ENCODE data around the gene LARP1B. TPM values are rescaled to one million over a fixed set of nuclear protein-coding genes. Genes with fewer than 3 reads are reported as not detected.

LARP1B gene
- total and polyA plus RNA-seq, 2 of the 8 experiments (the other 6 are each of a cell fraction or from before 2014, with no cell fraction given) = 10.6 to 47.0 TPM

- TF ChIP-seq RXRA (IDR thresholded peaks at IDR 0.05; ENCODE audit: insufficient read depth, low read depth, low read length) (no peak), TEAD4 (IDR thresholded peaks at IDR 0.05; ENCODE audit: low read depth, low read length) (no peak), BACH1 (IDR thresholded peaks at IDR 0.05; ENCODE audit: low read length) (no peak), YY1 (IDR thresholded peaks at IDR 0.05; ENCODE audit: low read depth, low read length) (no peak), NRF1 (IDR thresholded peaks at IDR 0.05; ENCODE audit: low read depth, low read length) (no peak), SIRT6 (IDR thresholded peaks at IDR 0.05; ENCODE audit: low read length) (no peak)
- no peak overlapping the region for H3K4me2 ChIP-seq (ENCODE audit: insufficient read depth in 1 of 2, low read depth in 2 of 2, low read length in 2 of 2)
- H3K9ac ChIP-seq (replicated peaks in 1 of 4; ENCODE audit: extremely low read depth in 1 of 4, low read depth in 3 of 4, low read length in 3 of 4) = no peak overlapping the region
- H3K23me2 ChIP-seq (ENCODE audit: low read depth, low read length) = no peaks in the 10 kb centered on the region
- no peak overlapping the region for H2BK5ac ChIP-seq (ENCODE audit: low read depth, low read length)
- H3K9me3 ChIP-seq (ENCODE audit: insufficient read depth in 2 of 2, low read depth in 1 of 2, low read length in 1 of 2) = no peaks in the 10 kb centered on the region
- no peak overlapping the region for H2BK15ac ChIP-seq (ENCODE audit: low read length)
- POLR2A ChIA-PET (ENCODE audit: partially characterized antibody) = no interaction called here
- no peak overlapping the region for H3K56ac ChIP-seq (replicated peaks; ENCODE audit: insufficient read length, low read depth, low read length)
- no peaks in the 10 kb centered on the region for H3K79me2 ChIP-seq (ENCODE audit: control insufficient read depth in 1 of 2, insufficient read depth in 2 of 2, low read length in 2 of 2)
- H2BK20ac ChIP-seq (ENCODE audit: low read length) = no peak overlapping the region
- CTCF ChIA-PET (ENCODE audit: partially characterized antibody) = interaction anchor here (1.1 kb wide), 1 partner anchor 12 kb away, joined by 3 read pairs; no protein-coding TSS in a partner anchor
- H2BK12ac ChIP-seq (ENCODE audit: low read depth, low read length) = no peak overlapping the region
- H3K4me3 ChIP-seq (ENCODE audit: extremely low read depth in 1 of 4, insufficient read depth in 2 of 4, low read depth in 3 of 4, low read length in 4 of 4) = no peak overlapping the region
- no peak overlapping the region for H4K8ac ChIP-seq (ENCODE audit: extremely low read depth, insufficient read depth, low read length)
- no peak overlapping the region for H2AK5ac ChIP-seq (ENCODE audit: low read depth, low read length)
- no peak overlapping the region for H2BK120ac ChIP-seq (replicated peaks; ENCODE audit: low read depth, low read length)
- H3K36me3 ChIP-seq (ENCODE audit: control insufficient read depth in 2 of 4, insufficient read depth in 4 of 4, low read length in 3 of 4) = no peaks in the 10 kb centered on the region
- no peaks in the 10 kb centered on the region for H3K4me1 ChIP-seq (replicated peaks in 1 of 4; ENCODE audit: control insufficient read depth in 3 of 4, insufficient read depth in 4 of 4, low read length in 3 of 4)
- FAIRE-seq (no peak), DNase-seq (ENCODE audit: low read depth in 1 of 2, low spot score in 2 of 2) (no peak)
- no peak overlapping the region for H4K5ac ChIP-seq (ENCODE audit: insufficient read length, low read depth, low read length)
- no peak overlapping the region for H3K27ac ChIP-seq (ENCODE audit: low read depth, low read length)
- no peak overlapping the region for H2AFZ ChIP-seq (ENCODE audit: low read length)
- 95% methylated on average over 3 of the region's 3 CpGs; no CpG with 5 or more reads in 1 of the 2 experiments for WGBS, 2 experiments (ENCODE audit: extremely low coverage in 1 of 2, insufficient coverage in 1 of 2, insufficient read length in 1 of 2, insufficient replicate concordance in 2 of 2, low coverage in 1 of 2, low lambda C conversion rate in 2 of 2, missing lambda C conversion rate in 1 of 2)
- H3K79me1 ChIP-seq (ENCODE audit: low read depth, low read length) = no peaks in the 10 kb centered on the region
- H4K91ac ChIP-seq (replicated peaks; ENCODE audit: insufficient read length, low read length) = no peak overlapping the region
- no peaks in the 10 kb centered on the region for H4K20me1 ChIP-seq (replicated peaks in 1 of 2; ENCODE audit: control insufficient read depth in 1 of 2, insufficient read depth in 2 of 2, low read length in 2 of 2)
- no peak overlapping the region for H3K23ac ChIP-seq (ENCODE audit: insufficient read length)
- H3K14ac ChIP-seq (ENCODE audit: insufficient read length) = no peak overlapping the region
- no peak overlapping the region for H3K18ac ChIP-seq (ENCODE audit: extremely low read depth, low read length)
- H3K4ac ChIP-seq (replicated peaks; ENCODE audit: insufficient read length, low read depth, low read length) = no peak overlapping the region
- no peaks in the 10 kb centered on the region for H3K27me3 ChIP-seq (replicated peaks in 1 of 4; ENCODE audit: control insufficient read depth in 3 of 4, extremely low read depth in 1 of 4, insufficient read depth in 3 of 4, low read length in 3 of 4)
Observed at GRCh38 chr4:128232719-128233118, 171.6 kb downstream of the LARP1B start.

Measured in H1 (cell line).